GM18526 (cell line): ENCODE measurements around the gene SUPT3H.

ENCODE experiments used
- POLR2A ChIP-seq: IDR thresholded peaks from 3 replicates; pipeline ENCODE4 v1.6.1; 2011; ENCODE audit not compliant: insufficient read length; ENCODE audit errors: extremely low read depth

Gene SUPT3H

GRCh38 chr6:45138765-45139164 lies 239.0 kb downstream of the SUPT3H start:
- no peak for TF ChIP-seq POLR2A

GRCh38 chr6:45136495-45136894 lies 241.2 kb downstream of the SUPT3H start:
- TF ChIP-seq POLR2A, result no peak

DNA sequence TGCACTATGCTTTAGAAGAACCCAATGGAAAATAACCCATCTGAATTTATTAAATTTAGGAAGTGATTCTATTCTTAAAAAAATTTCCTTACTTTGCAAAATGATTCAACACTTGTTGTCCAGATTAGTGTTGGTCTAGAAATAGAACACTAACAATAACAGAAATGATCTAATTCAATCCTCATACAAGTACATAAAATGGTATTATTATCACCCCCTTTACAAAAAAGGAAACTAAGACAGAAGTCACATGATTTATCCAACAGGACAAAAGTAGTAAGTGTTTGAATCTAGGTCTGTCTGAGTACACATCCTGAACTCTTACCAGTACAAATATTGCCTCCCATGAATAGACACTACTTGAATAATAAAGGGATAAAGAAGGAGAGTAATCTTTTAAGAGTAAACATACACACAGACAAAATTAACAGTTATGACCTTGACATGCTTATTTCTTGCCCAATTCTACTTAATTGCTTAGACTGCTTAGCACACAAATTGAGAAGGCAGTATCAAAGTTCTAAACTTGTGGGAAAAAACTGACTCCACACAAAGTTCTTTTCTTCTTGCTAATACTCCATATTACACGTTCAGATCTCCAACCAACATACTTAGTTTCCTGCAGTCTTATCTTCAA lies 245.0 kb downstream of the SUPT3H start:
- no peak for TF ChIP-seq POLR2A

DNA sequence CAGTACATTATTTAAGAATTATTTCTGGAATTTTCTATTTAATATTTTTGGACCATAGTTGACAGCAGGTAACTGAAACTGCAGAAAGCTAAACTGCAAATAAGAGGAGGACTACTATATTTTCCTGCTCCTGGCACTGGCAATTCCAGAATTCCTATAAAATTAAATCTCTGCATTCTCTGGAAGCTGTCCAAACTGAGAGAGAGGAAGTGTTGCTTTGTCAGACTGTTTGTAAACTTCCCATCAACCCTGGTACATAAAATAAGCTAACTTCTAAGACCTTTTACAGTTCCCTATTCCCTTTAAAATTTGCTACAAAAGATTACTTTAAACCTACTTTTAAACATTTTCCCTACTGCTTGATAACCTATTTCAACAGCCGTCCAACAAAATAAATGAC lies 245.7 kb downstream of the SUPT3H start:
- no peak for TF ChIP-seq POLR2A

GRCh38 chr6:45129051-45129450 lies 248.7 kb downstream of the SUPT3H start:
- no peak for TF ChIP-seq POLR2A

GRCh38 chr6:45127185-45127584 lies 250.5 kb downstream of the SUPT3H start:
- TF ChIP-seq POLR2A, result no peak

GRCh38 chr6:45126033-45126432 lies 251.7 kb downstream of the SUPT3H start:
- TF ChIP-seq POLR2A, result no peak

DNA sequence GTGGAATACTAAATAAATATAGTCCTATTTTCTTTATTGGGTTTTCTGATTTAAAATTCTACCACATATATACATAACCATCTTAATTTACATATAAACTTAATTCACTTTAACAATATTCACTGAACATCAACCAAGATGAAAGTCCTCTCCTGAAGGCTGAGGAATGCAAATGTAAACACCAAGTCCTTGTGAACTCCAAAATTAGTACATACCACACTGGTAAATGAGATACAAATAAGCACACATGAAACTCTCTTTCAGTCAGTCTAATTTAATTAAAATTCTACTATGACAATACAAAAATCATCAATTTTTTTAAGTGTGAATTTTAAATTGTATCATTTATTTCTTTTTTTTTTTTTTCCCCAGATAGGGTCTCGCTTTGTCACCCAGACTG lies 254.7 kb downstream of the SUPT3H start:
- no peak for TF ChIP-seq POLR2A

DNA sequence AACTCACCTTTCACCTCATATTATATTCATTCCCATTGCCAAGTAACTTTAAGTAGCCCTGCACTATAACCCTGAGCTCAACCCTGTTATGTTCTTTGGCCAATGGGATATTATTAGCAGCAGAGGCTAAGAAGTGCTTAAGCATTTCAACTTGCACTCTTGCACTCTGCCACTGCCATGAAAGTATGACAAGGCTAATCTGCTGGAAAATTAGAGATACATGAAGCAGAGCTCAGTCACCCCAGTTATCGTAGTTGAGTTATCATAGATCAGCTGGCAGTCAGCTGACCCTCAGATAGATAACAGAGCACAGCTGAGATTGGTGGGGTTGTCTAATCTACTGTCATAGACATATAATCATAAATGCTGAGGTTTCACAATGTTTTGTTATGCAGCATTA lies 259.0 kb downstream of the SUPT3H start:
- no peak for TF ChIP-seq POLR2A

- TF ChIP-seq POLR2A, result no peak
Measured at GRCh38 chr6:45116714-45117410, 260.9 kb downstream of the SUPT3H start.

GRCh38 chr6:45115696-45116095 lies 262.0 kb downstream of the SUPT3H start:
- no peak for TF ChIP-seq POLR2A

- no peak for TF ChIP-seq POLR2A
Measured at GRCh38 chr6:45112711-45113110, 265.0 kb downstream of the SUPT3H start.

DNA sequence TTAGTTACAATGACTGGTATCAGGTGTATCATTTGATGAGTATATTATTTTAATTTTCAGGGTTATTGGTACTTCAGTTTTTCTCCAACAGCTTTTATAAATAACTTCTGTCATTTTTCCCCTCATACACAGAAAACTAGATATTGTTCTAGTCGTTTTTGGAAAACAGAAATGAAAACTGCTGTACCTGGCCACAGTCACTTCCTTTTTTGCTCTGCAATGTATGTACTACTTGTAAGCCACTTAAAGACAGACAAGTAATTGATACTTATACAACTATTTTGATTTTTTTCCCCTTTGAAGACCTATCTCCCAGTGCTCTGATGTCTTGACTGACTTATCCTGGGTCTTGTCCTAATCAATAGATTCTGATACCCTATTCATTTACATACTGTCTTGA lies 268.2 kb downstream of the SUPT3H start:
- no peak for TF ChIP-seq POLR2A

DNA sequence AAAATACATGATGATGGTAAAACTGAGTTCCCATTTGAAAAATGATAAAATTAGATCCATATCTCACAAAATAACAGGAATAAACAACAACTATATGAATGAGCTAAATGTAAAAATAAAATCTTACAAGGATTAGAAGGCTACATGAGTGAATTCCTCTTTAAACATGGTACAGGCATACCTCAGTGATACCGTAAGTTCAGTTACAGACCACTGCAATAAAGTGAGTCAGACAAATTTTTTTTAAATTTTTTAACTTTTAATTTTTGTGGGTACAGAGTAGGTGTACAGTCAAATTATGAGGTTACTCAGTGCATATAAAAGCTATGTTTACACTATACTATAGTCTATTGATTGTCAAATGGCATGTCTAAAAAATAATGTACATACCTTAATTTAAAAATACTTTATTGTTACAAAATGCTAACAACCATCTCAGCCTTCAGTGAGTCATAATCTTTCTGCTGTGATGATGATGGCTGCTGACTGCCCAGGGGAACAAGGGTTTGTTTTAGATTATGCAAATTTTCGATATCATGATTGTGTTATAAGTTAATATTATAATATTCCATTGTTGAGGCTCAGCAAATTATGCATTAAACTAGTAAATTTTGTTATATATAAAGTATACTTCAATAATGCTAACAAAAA lies 272.4 kb downstream of the SUPT3H start:
- TF ChIP-seq POLR2A, result no peak

- no peak for TF ChIP-seq POLR2A
Measured at GRCh38 chr6:45104429-45104828, 273.3 kb downstream of the SUPT3H start.

DNA sequence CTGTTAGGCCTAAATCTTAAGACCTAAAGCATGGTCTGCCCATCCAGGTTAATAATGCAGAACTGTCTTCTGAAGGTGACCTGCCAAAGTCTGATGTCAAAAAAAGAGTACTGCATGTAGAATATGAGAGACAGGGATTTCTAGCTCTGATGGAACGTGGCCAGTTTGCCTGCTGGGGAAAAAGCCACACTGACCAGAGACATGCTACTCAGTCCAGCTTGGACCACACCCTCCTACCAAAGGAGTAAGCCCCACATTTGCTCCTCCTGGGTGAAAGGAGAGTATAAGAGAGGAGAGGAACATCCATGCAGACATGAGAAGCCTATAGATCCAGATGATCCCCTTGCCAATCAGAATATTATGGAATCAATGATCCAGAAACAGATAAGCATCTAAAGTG lies 279.5 kb downstream of the SUPT3H start:
- no peak for TF ChIP-seq POLR2A
